PFSK-1 (cell line): ENCODE measurements around the gene RASL11A.

Source experiments
- POLR2AphosphoS5 ChIP-seq: IDR thresholded peaks from 2 replicates; pipeline ENCODE4 v1.6.1; 2012; ENCODE audit warnings: low read depth, mild to moderate bottlenecking, control low read depth, low read length, moderate library complexity
- SIN3A ChIP-seq: IDR thresholded peaks from 2 replicates; pipeline ENCODE4 v1.6.1; 2012; ENCODE audit warnings: mild to moderate bottlenecking, low read length, moderate library complexity, borderline replicate concordance; ENCODE audit not compliant: insufficient read depth
- TAF1 ChIP-seq: IDR thresholded peaks from 2 replicates; pipeline ENCODE4 v1.6.1; 2012; ENCODE audit warnings: low read length, control low read depth, borderline replicate concordance; ENCODE audit not compliant: insufficient read depth

GRCh38 chr13:27250833-27251165 is 19.8 kb upstream of the RASL11A start:
- TF ChIP-seq POLR2AphosphoS5 (no peak), SIN3A (no peak), TAF1 (no peak)
